Lower lobe of right lung (tissue), 2 donors: ENCODE results near the gene ANO2. TPM values are rescaled to one million over a fixed set of nuclear protein-coding genes. Genes with fewer than 3 reads are reported as not detected.

ENCODE experiments used
- ATAC-seq, 2 donors: fragments of 200-7000 bp; cut with Tn5 transposase; one replicate each; pipeline ENCODE4 v1.9.1; 2020 to 2022; ENCODE audit warnings: mild to moderate bottlenecking in 2 of 2, moderate library complexity in 2 of 2
- DNase-seq: peaks from one replicate; pipeline ENCODE4 v3.0.0-alpha.2; 2020
- H3K27ac ChIP-seq: fragments of 200-600 bp; one replicate; pipeline ENCODE4 v1.8.0; 2022
- H3K27me3 ChIP-seq: fragments of 200-600 bp; one replicate; pipeline ENCODE4 v1.8.0; 2022; ENCODE audit warnings: low read depth
- H3K36me3 ChIP-seq: fragments of 200-600 bp; one replicate; pipeline ENCODE4 v1.8.0; 2022; ENCODE audit warnings: mild to moderate bottlenecking
- H3K4me1 ChIP-seq: fragments of 200-600 bp; one replicate; pipeline ENCODE4 v1.8.0; 2022
- H3K4me3 ChIP-seq: fragments of 200-600 bp; one replicate; pipeline ENCODE4 v1.8.0; 2022; ENCODE audit warnings: mild to moderate bottlenecking
- H3K9me3 ChIP-seq: fragments of 200-600 bp; one replicate; pipeline ENCODE4 v1.8.0; 2022
- CTCF ChIP-seq: fragments of 200-600 bp; IDR thresholded peaks from one replicate; pipeline ENCODE4 v1.8.0; 2022; ENCODE audit warnings: antibody characterized with exemption, mild to moderate bottlenecking
- intact Hi-C: fragments of 100-400 bp; cut with DNase I; formaldehyde crosslinking; loops from one replicate; pipeline ENCODE4 v1.11.0; 2022
- total RNA-seq: library from RNA; stranded (reverse); fragmentation: NEBNext Ultra II Directional; extraction: Animal tissue kit (Norgen Biotek cat#: 25700); gene quantifications from one replicate; pipeline ENCODE4 v1.2.1, GENCODE V29; 2021
- donor health status: DM: no; HTN: yes; CAD: no; lungs with severe emphysema.

The ANO2 gene
- total RNA-seq, 1 donor from 2014 or later, result 22.2 TPM

GRCh38 chr12:5619628-5620027 is 325.4 kb downstream of the ANO2 start:
- TF ChIP-seq CTCF, result no peak
- Histone ChIP-seq H3K36me3 (no peaks in the 10 kb centered on the region), H3K9me3 (no peaks in the 10 kb centered on the region), H3K27ac (no peak overlapping the region), H3K4me3 (no peak overlapping the region), H3K4me1 (no peaks in the 10 kb centered on the region), H3K27me3 (no peaks in the 10 kb centered on the region)
- ATAC-seq, result no peak
- intact Hi-C loops, result no loop called here
- no peak for DNase-seq

- intact Hi-C loops, result no loop called here
- Histone ChIP-seq H3K27ac (no peak overlapping the region), H3K4me1 (no peaks in the 10 kb centered on the region), H3K9me3 (no peaks in the 10 kb centered on the region), H3K4me3 (no peak overlapping the region), H3K27me3 (no peaks in the 10 kb centered on the region), H3K36me3 (no peaks in the 10 kb centered on the region)
- TF ChIP-seq CTCF, result no peak
- ATAC-seq (no peak), DNase-seq (no peak)
These were observed 328.2 kb downstream of the ANO2 start for GRCh38 chr12:5616854-5617253.

GRCh38 chr12:5615760-5616159 is 329.3 kb downstream of the ANO2 start:
- ATAC-seq (no peak), DNase-seq (no peak)
- intact Hi-C loops, result no loop called here
- Histone ChIP-seq H3K36me3 (no peaks in the 10 kb centered on the region), H3K4me3 (no peak overlapping the region), H3K27me3 (no peaks in the 10 kb centered on the region), H3K4me1 (no peaks in the 10 kb centered on the region), H3K27ac (no peak overlapping the region), H3K9me3 (no peaks in the 10 kb centered on the region)
- TF ChIP-seq CTCF, result no peak

GRCh38 chr12:5614256-5614655 is 330.8 kb downstream of the ANO2 start:
- TF ChIP-seq CTCF, result no peak
- Histone ChIP-seq H3K36me3 (no peaks in the 10 kb centered on the region), H3K4me3 (no peak overlapping the region), H3K4me1 (no peaks in the 10 kb centered on the region), H3K27ac (no peak overlapping the region), H3K27me3 (no peaks in the 10 kb centered on the region), H3K9me3 (no peaks in the 10 kb centered on the region)
- intact Hi-C loops, result no loop called here
- DNase-seq, result no peak
- ATAC-seq, result no peak

- no peak for TF ChIP-seq CTCF
- Histone ChIP-seq H3K36me3 (no peaks in the 10 kb centered on the region), H3K4me1 (no peaks in the 10 kb centered on the region), H3K4me3 (no peak overlapping the region), H3K27ac (no peak overlapping the region), H3K9me3 (no peaks in the 10 kb centered on the region), H3K27me3 (no peaks in the 10 kb centered on the region)
- DNase-seq (no peak), ATAC-seq (no peak)
- intact Hi-C loops, result no loop called here
These were observed 332.3 kb downstream of the ANO2 start for GRCh38 chr12:5612556-5613410.
